H1 (cell line): ENCODE data around the gene PHOX2A. TPM values are rescaled to one million over a fixed set of nuclear protein-coding genes. Genes with fewer than 3 reads are reported as not detected.

Experiments
- MAX ChIP-seq: IDR thresholded peaks from 2 replicates; pipeline ENCODE4 v1.6.1; 2012; ENCODE audit warnings: inconsistent platforms
- RAD21 ChIP-seq, 2 experiments: IDR thresholded peaks in 1 of 2; conservative IDR thresholded peaks in 1 of 2; 2 replicates each; pipeline ENCODE4 v1.6.1; 2011; ENCODE audit warnings: low read depth in 2 of 2, low read length in 2 of 2, improper control_type of control experiment in 1 of 2, inconsistent platforms in 1 of 2, mild to moderate bottlenecking in 1 of 2, moderate library complexity in 1 of 2
- TAF1 ChIP-seq: IDR thresholded peaks from 2 replicates; pipeline ENCODE4 v1.6.1; 2011; ENCODE audit warnings: mild to moderate bottlenecking, low read depth, low read length
- TEAD4 ChIP-seq: IDR thresholded peaks from 2 replicates; pipeline ENCODE4 v1.6.1; 2012; ENCODE audit warnings: low read depth, low read length, inconsistent platforms, mixed read lengths
- polyA plus RNA-seq, 7 experiments: library from polyadenylated mRNA; depleted of rRNA in 3 of 7; stranded (reverse) in 5 of 7; unstranded in 2 of 7; fragments of >200 nt in 5 of 7; fragments of 200-250 nt in 2 of 7; gene quantifications; 1 replicate in 5 of 7; 2 replicates in 1 of 7; 4 replicates in 1 of 7; pipeline versions ENCODE4 v1.2.1 to v1.2.3, GENCODE V29; 2011 to 2013; ENCODE audit warnings: missing spikeins in 2 of 7, mixed read lengths in 2 of 7
- total RNA-seq: library from RNA; stranded (reverse); fragmentation: NEBNext Ultra II Directional; extraction: Animal tissue kit (Norgen Biotek cat#: 25700); gene quantifications from 2 replicates; pipeline ENCODE4 v1.2.1, GENCODE V29; 2021

Gene PHOX2A
- total and polyA plus RNA-seq, 2 of the 8 experiments (the other 6 are each of a cell fraction or from before 2014, with no cell fraction given), result 0.67 TPM; not detected in 1

GRCh38 chr11:72236774-72237111 lies 7.2 kb downstream of the PHOX2A start (continued):
- TF ChIP-seq TEAD4 (no peak), TAF1 (no peak), MAX (no peak), RAD21 (IDR thresholded peaks at IDR 0.05 in 1 of 2, conservative IDR thresholded peaks at IDR 0.05 in 1 of 2; ENCODE audit: low read depth in 2 of 2, low read length in 2 of 2) (no peak)
